DND-41 (cell line): Measurements from ENCODE around the gene POLDIP3.

Experiments used
- EZH2 ChIP-seq: IDR thresholded peaks from 3 replicates; pipeline ENCODE4 v1.6.1; 2012; ENCODE audit warnings: borderline replicate concordance, low read depth, mild to moderate bottlenecking, moderate library complexity, low read length, inconsistent platforms; ENCODE audit not compliant: severe bottlenecking
- TF ChIP-seq, protein P1 (sequence below): IDR thresholded peaks from 2 replicates; pipeline ENCODE4 v1.5.1; 2012; ENCODE audit warnings: borderline replicate concordance, low read length, moderate library complexity, mild to moderate bottlenecking; ENCODE audit not compliant: poor library complexity, severe bottlenecking; ENCODE audit errors: extremely low read depth

DNA sequence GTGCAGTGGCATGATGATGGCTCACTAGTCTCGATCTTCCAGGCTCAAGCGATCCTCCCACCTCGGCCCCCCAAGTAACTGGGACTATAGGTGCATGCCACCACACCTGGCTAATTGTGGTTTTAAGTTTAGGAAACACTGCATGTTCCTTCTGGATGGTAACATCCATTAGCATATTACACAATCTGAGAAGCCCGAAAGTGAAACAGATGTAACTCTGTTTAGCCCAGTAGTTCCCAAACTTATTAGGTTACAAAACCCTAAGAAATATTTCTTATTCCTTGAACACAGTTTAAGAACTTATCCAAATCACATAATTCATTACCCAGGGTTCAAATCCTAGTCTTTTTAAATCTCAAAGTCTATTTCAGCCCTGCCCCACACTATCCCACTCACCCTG, 28.3 kb downstream of the POLDIP3 start:
- TF ChIP-seq, protein P1, sequence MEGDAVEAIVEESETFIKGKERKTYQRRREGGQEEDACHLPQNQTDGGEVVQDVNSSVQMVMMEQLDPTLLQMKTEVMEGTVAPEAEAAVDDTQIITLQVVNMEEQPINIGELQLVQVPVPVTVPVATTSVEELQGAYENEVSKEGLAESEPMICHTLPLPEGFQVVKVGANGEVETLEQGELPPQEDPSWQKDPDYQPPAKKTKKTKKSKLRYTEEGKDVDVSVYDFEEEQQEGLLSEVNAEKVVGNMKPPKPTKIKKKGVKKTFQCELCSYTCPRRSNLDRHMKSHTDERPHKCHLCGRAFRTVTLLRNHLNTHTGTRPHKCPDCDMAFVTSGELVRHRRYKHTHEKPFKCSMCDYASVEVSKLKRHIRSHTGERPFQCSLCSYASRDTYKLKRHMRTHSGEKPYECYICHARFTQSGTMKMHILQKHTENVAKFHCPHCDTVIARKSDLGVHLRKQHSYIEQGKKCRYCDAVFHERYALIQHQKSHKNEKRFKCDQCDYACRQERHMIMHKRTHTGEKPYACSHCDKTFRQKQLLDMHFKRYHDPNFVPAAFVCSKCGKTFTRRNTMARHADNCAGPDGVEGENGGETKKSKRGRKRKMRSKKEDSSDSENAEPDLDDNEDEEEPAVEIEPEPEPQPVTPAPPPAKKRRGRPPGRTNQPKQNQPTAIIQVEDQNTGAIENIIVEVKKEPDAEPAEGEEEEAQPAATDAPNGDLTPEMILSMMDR, result no peak
- TF ChIP-seq EZH2, result no peak
